Heart left ventricle (tissue), 16 donors: ENCODE measurements around the gene DCST1. TPM values are rescaled to one million over a fixed set of nuclear protein-coding genes. Genes with fewer than 3 reads are reported as not detected.

Experiments
- ATAC-seq, 4 donors: fragments of 200-7000 bp; cut with Tn5 transposase; one replicate each; pipeline ENCODE4 v1.9.1; 2020 to 2022; ENCODE audit warnings: moderate library complexity in 4 of 4, mild to moderate bottlenecking in 3 of 4, moderate number of reproducible peaks in 1 of 4
- DNase-seq, 5 donors: peaks; one replicate each; pipeline ENCODE4 v3.0.0-alpha.2; 2020
- H3K27ac ChIP-seq, 12 donors: fragments of 200-600 bp; sonication (generic) in 4 of 12; one replicate each; pipeline versions ENCODE4 v1.5.0 to v1.8.0; 2016 to 2022; ENCODE audit warnings: mild to moderate bottlenecking in 2 of 12
- H3K27me3 ChIP-seq, 9 donors: fragments of 200-600 bp; sonication (generic) in 2 of 9; one replicate each; pipeline versions ENCODE4 v1.5.1 to v1.8.0; 2016 to 2022; ENCODE audit warnings: mild to moderate bottlenecking in 3 of 9
- H3K36me3 ChIP-seq, 9 donors: fragments of 200-600 bp; sonication (generic) in 2 of 9; one replicate each; pipeline versions ENCODE4 v1.5.0 to v1.8.0; 2018 to 2022; ENCODE audit warnings: mild to moderate bottlenecking in 2 of 9
- H3K4me1 ChIP-seq, 12 donors: fragments of 200-600 bp; sonication (generic) in 4 of 12; one replicate each; pipeline versions ENCODE4 v1.5.0 to v1.8.0; 2016 to 2022; ENCODE audit warnings: mild to moderate bottlenecking in 3 of 12
- H3K4me3 ChIP-seq, 12 donors: fragments of 200-600 bp; sonication (generic) in 4 of 12; one replicate each; pipeline versions ENCODE4 v1.5.0 to v1.8.0; 2017 to 2022; ENCODE audit warnings: mild to moderate bottlenecking in 9 of 12, moderate library complexity in 4 of 12
- H3K9me3 ChIP-seq, 12 donors: fragments of 200-600 bp; sonication (generic) in 4 of 12; one replicate each; pipeline versions ENCODE4 v1.5.0 to v1.8.0; 2016 to 2022; ENCODE audit warnings: mild to moderate bottlenecking in 1 of 12
- CTCF ChIP-seq, 12 donors: fragments of 200-600 bp; sonication (generic) in 4 of 12; IDR thresholded peaks; one replicate each; pipeline versions ENCODE4 v1.5.0 to v1.8.0; 2018 to 2022; ENCODE audit warnings: antibody characterized with exemption in 12 of 12, mild to moderate bottlenecking in 5 of 12
- POLR2A ChIP-seq, 2 donors: fragments of 450-650 bp; IDR thresholded peaks; one replicate each; pipeline ENCODE4 v1.6.1; 2017; ENCODE audit warnings: antibody characterized with exemption in 2 of 2, mild to moderate bottlenecking in 2 of 2, moderate library complexity in 2 of 2
- WGBS, 4 donors: extraction: QIAGEN DNeasy Blood & Tissue Kit in 2 of 4; methylation state at CpG; one replicate each; pipeline versions ENCODE4 v1.1.5 to v1.1.7; 2013 to 2018; 5-methylcytosine and 5-hydroxymethylcytosine counted together
- intact Hi-C, 10 donors: fragments of 100-400 bp; cut with DNase I; formaldehyde crosslinking; loops; one replicate each; pipeline versions ENCODE4 v1.11.1 to v1.14.2; 2022
- polyA plus RNA-seq, 2 donors: library from polyadenylated mRNA; stranded (reverse); fragments of 200-250 nt; gene quantifications; one replicate each; pipeline ENCODE4 v1.2.3, GENCODE V29; 2013
- total RNA-seq, 9 donors: library from RNA; depleted of rRNA in 2 of 9; stranded (reverse); fragments of >200 nt in 2 of 9; fragmentation: NEBNext Ultra II Directional in 3 of 9; extraction: Animal tissue kit (Norgen Biotek cat#: 25700) in 3 of 9; gene quantifications; one replicate each; pipeline versions ENCODE4 v1.1.0 to v1.2.4, GENCODE V29; 2016 to 2023
- donor health status: ischemic (EF 13 %, LVEDD 7.1; RV severe dilation, severe dysfunction).
- donor health status: healthy with polysubstance abuse.
- donor health status: DM: no; HTN: yes; CAD: no.
- donor health status: DM: no; HTN: no; CAD: no.
- donor health status: ischemic (EF 25% LVEDD 6.9; RV normal size, moderate dysfunction).
- donor health status: ischemic (EF 25% LVEDD 5.7; RV mildly dilated, moderate dysfunction).
- donor health status: healthy.
- donor health status: DM: yes; HTN: yes; CAD: no.
- donor health status: ischemic (EF 35%, LVEDD 5.7; RV mildly dilated, moderate dysfunction).
- donor health status: nonischemic (EF 11% LVEDD 7.7; RV severe dilation, severe dysfunction).
- donor health status: DM: yes; HTN: yes; CAD: no.
- donor health status: PGD.
- donor health status: ischemic (EF 29% LVEDD 5.4; RV normal size, mild dysfunction).
- donor health status: nonischemic (EF 23%, LVEDD 6.1; RV moderate dilation, normal function).

The DCST1 gene
- total and polyA plus RNA-seq, 11 donors = not detected

GRCh38 chr1:155037851-155038441 lies 4.3 kb downstream of the DCST1 start:
- H3K4me3 ChIP-seq = no peak overlapping the region
- TF ChIP-seq CTCF (IDR thresholded peaks at IDR 0.05) (no peak), POLR2A (IDR thresholded peaks at IDR 0.05) (no peak)
- DNase-seq (no peak), ATAC-seq (no peak)
- intact Hi-C loops = no loop called here
- H3K9me3 ChIP-seq = no peaks in the 10 kb centered on the region
- no peaks in the 10 kb centered on the region for H3K36me3 ChIP-seq
- no peak overlapping the region for H3K27ac ChIP-seq
- no peaks in the 10 kb centered on the region for H3K27me3 ChIP-seq
- peaks cover 0 to 26% (median 0%) of the 10 kb centered on the region in 12 donors for H3K4me1 ChIP-seq
- WGBS, 4 donors = 87 to 94% (median 91%) methylated on average over 6 of the region's 6 CpGs

GRCh38 chr1:155038602-155039307 lies 5.1 kb downstream of the DCST1 start:
- ATAC-seq (peak in 3 of 4 donors; percentile 29 to 36 (median 30)), DNase-seq (no peak)
- H3K36me3 ChIP-seq = no peaks in the 10 kb centered on the region
- no peak overlapping the region for H3K27ac ChIP-seq
- no peak overlapping the region for H3K4me3 ChIP-seq
- WGBS, 4 donors = 52 to 67% (median 55%) methylated on average over 8 of the region's 8 CpGs
- no peak for TF ChIP-seq POLR2A (IDR thresholded peaks at IDR 0.05)
- no peak for TF ChIP-seq CTCF (IDR thresholded peaks at IDR 0.05)
- H3K27me3 ChIP-seq = no peaks in the 10 kb centered on the region
- no peaks in the 10 kb centered on the region for H3K9me3 ChIP-seq
- H3K4me1 ChIP-seq = peaks cover 0 to 29% (median 0%) of the 10 kb centered on the region in 12 donors
- intact Hi-C loops = no loop called here

- Histone ChIP-seq H3K4me3 (no peak overlapping the region), H3K27me3 (no peaks in the 10 kb centered on the region), H3K9me3 (no peaks in the 10 kb centered on the region), H3K4me1 (peaks cover 0 to 34% (median 0%) of the 10 kb centered on the region in 12 donors), H3K27ac (no peak overlapping the region), H3K36me3 (no peaks in the 10 kb centered on the region)
- WGBS, 4 donors = 74 to 90% (median 82%) methylated on average over 3 to 4 of the region's 4 CpGs
- DNase-seq = no peak
- no peak for ATAC-seq
- intact Hi-C loops = no loop called here
- TF ChIP-seq CTCF (IDR thresholded peaks at IDR 0.05) (no peak), POLR2A (IDR thresholded peaks at IDR 0.05) (no peak)
Measured at GRCh38 chr1:155039308-155039669, 5.7 kb downstream of the DCST1 start.

- Histone ChIP-seq H3K27ac (no peak overlapping the region), H3K9me3 (no peaks in the 10 kb centered on the region), H3K27me3 (no peaks in the 10 kb centered on the region), H3K4me1 (peaks cover 0 to 42% (median 10%) of the 10 kb centered on the region in 12 donors), H3K4me3 (no peak overlapping the region), H3K36me3 (no peaks in the 10 kb centered on the region)
- ATAC-seq = no peak
- intact Hi-C loops = no loop called here
- no peak for TF ChIP-seq CTCF (IDR thresholded peaks at IDR 0.05)
- TF ChIP-seq POLR2A (IDR thresholded peaks at IDR 0.05) = no peak
- 82 to 91% (median 90%) methylated on average over 14 of the region's 14 CpGs for WGBS, 4 donors
- no peak for DNase-seq
Measured at GRCh38 chr1:155040358-155041093, 6.9 kb downstream of the DCST1 start.
